ENCODE results near the gene PLIN5.

GRCh38 chr19:4524808-4525562 lies 10.0 kb downstream of the PLIN5 start:
- TF ChIP-seq ZNF274 (IDR thresholded peaks at IDR 0.05; ENCODE audit: low read depth, low read length) (no peak), YY1 (IDR thresholded peaks at IDR 0.05; ENCODE audit: insufficient read depth, insufficient read length) (no peak)
